H1 (cell line): ENCODE data around the gene TMCC1. TPM values are rescaled to one million over a fixed set of nuclear protein-coding genes. Genes with fewer than 3 reads are reported as not detected.

Source experiments
- CTCF ChIA-PET: fragments of 300-600 bp; sonication (Branson Sonifier 250); formaldehyde crosslinking; loops from one replicate; lab custom pipeline; 2021; ENCODE audit not compliant: partially characterized antibody; lab: Charles Lee
- POLR2A ChIA-PET: fragments of 300-600 bp; sonication (Branson Sonifier 250); formaldehyde crosslinking; loops from one replicate; lab custom pipeline; 2021; ENCODE audit warnings: inconsistent platforms; ENCODE audit not compliant: partially characterized antibody; lab: Charles Lee
- DNase-seq, 2 experiments: peaks; one replicate each; pipeline versions ENCODE4 v3.0.0 to v3.0.0-alpha.2; 2010 to 2022; ENCODE audit warnings: low spot score in 2 of 2, low read depth in 1 of 2, mixed read lengths in 1 of 2
- FAIRE-seq: peaks from 2 replicates; lab custom pipeline; 2011; peaks lifted over from hg19 to GRCh38; lab: Jason Lieb, UNC
- H2AFZ ChIP-seq: 2 replicates; pipeline ENCODE4 v1.8.1; 2012; ENCODE audit warnings: low read length, inconsistent platforms
- H2AK5ac ChIP-seq: 2 replicates; pipeline ENCODE4 v1.6.1; 2013; ENCODE audit warnings: low read depth, low read length
- H2BK120ac ChIP-seq: replicated peaks from 2 replicates; pipeline ENCODE3; 2013; ENCODE audit warnings: low read depth, low read length, inconsistent platforms
- H2BK12ac ChIP-seq: 2 replicates; pipeline ENCODE4 v1.6.1; 2013; ENCODE audit warnings: low read depth, low read length
- H2BK15ac ChIP-seq: 2 replicates; pipeline ENCODE4 v1.6.1; 2013; ENCODE audit warnings: low read length
- H2BK20ac ChIP-seq: 2 replicates; pipeline ENCODE4 v1.6.1; 2013; ENCODE audit warnings: low read length
- H2BK5ac ChIP-seq: 2 replicates; pipeline ENCODE4 v1.6.1; 2013; ENCODE audit warnings: low read depth, low read length
- H3K14ac ChIP-seq: 2 replicates; pipeline ENCODE4 v1.6.1; 2013; ENCODE audit warnings: inconsistent platforms; ENCODE audit not compliant: insufficient read length
- H3K18ac ChIP-seq: 2 replicates; pipeline ENCODE4 v1.6.1; 2013; ENCODE audit warnings: low read length; ENCODE audit errors: extremely low read depth
- H3K23ac ChIP-seq: 2 replicates; pipeline ENCODE4 v1.6.1; 2013; ENCODE audit warnings: inconsistent platforms; ENCODE audit not compliant: insufficient read length
- H3K23me2 ChIP-seq: 2 replicates; pipeline ENCODE4 v1.6.1; 2013; ENCODE audit warnings: low read depth, low read length
- H3K27ac ChIP-seq: 2 replicates; pipeline ENCODE4 v1.6.1; 2011; ENCODE audit warnings: low read depth, low read length, inconsistent platforms
- H3K27me3 ChIP-seq, 4 experiments: replicated peaks in 1 of 4; 1 replicate in 1 of 4; 2 replicates in 3 of 4; pipeline versions ENCODE4 v1.6.1 to v1.8.1; 2011 to 2013; ENCODE audit warnings: low read length in 3 of 4, mild to moderate bottlenecking in 3 of 4, inconsistent platforms in 2 of 4, mixed read lengths in 2 of 4, moderate library complexity in 1 of 4; ENCODE audit not compliant: control insufficient read depth in 3 of 4, insufficient read depth in 3 of 4; ENCODE audit errors: extremely low read depth in 1 of 4
- H3K36me3 ChIP-seq, 4 experiments: 2 replicates each; pipeline versions ENCODE4 v1.6.1 to v1.8.1; 2011 to 2013; ENCODE audit warnings: mild to moderate bottlenecking in 4 of 4, low read length in 3 of 4, moderate library complexity in 2 of 4, control low read depth in 1 of 4, inconsistent platforms in 1 of 4; ENCODE audit not compliant: insufficient read depth in 4 of 4, control insufficient read depth in 2 of 4
- H3K4ac ChIP-seq: replicated peaks from 2 replicates; pipeline ENCODE3; 2013; ENCODE audit warnings: low read length, low read depth, mixed read lengths, inconsistent platforms; ENCODE audit not compliant: insufficient read length
- H3K4me1 ChIP-seq, 4 experiments: replicated peaks in 1 of 4; 1 replicate in 1 of 4; 2 replicates in 3 of 4; pipeline versions ENCODE4 v1.6.1 to v1.8.1; 2011 to 2013; ENCODE audit warnings: low read length in 3 of 4, inconsistent platforms in 2 of 4, mixed read lengths in 1 of 4; ENCODE audit not compliant: insufficient read depth in 4 of 4, control insufficient read depth in 3 of 4
- H3K4me2 ChIP-seq, 2 experiments: 2 replicates each; pipeline versions ENCODE4 v1.6.1 to v1.8.1; 2011 to 2013; ENCODE audit warnings: low read depth in 2 of 2, low read length in 2 of 2, control low read depth in 1 of 2, inconsistent platforms in 1 of 2, mild to moderate bottlenecking in 1 of 2; ENCODE audit not compliant: insufficient read depth in 1 of 2
- H3K4me3 ChIP-seq, 4 experiments: fragments of 200-600, 300-600 bp in 1 of 4; sonication (generic), shearing (Covaris generic), sonication (Bioruptor Twin) in 1 of 4; 2 replicates each; pipeline versions ENCODE4 v1.5.1 to v1.8.1; 2011 to 2016; ENCODE audit warnings: low read length in 4 of 4, low read depth in 3 of 4, control low read depth in 2 of 4, inconsistent platforms in 2 of 4, mild to moderate bottlenecking in 2 of 4, mixed read lengths in 1 of 4, moderate library complexity in 1 of 4; ENCODE audit not compliant: insufficient read depth in 2 of 4; ENCODE audit errors: extremely low read depth in 1 of 4
- H3K56ac ChIP-seq: replicated peaks from 2 replicates; pipeline ENCODE3; 2013; ENCODE audit warnings: low read depth, mild to moderate bottlenecking, mixed read lengths, low read length, inconsistent platforms; ENCODE audit not compliant: insufficient read length
- H3K79me1 ChIP-seq: 2 replicates; pipeline ENCODE4 v1.6.1; 2013; ENCODE audit warnings: low read depth, low read length, control low read depth
- H3K79me2 ChIP-seq, 2 experiments: 2 replicates each; pipeline versions ENCODE4 v1.6.1 to v1.8.1; 2012 to 2013; ENCODE audit warnings: low read length in 2 of 2, mild to moderate bottlenecking in 2 of 2, inconsistent platforms in 1 of 2; ENCODE audit not compliant: insufficient read depth in 2 of 2, control insufficient read depth in 1 of 2
- H3K9ac ChIP-seq, 4 experiments: replicated peaks in 1 of 4; 1 replicate in 1 of 4; 2 replicates in 3 of 4; pipeline versions ENCODE4 v1.6.1 to v1.8.1; 2011 to 2013; ENCODE audit warnings: low read depth in 3 of 4, low read length in 3 of 4, control low read depth in 2 of 4, mild to moderate bottlenecking in 2 of 4, moderate library complexity in 2 of 4, inconsistent platforms in 1 of 4; ENCODE audit errors: extremely low read depth in 1 of 4
- H3K9me3 ChIP-seq, 2 experiments: 2 replicates each; pipeline versions ENCODE4 v1.6.1 to v1.8.1; 2012 to 2013; ENCODE audit warnings: mild to moderate bottlenecking in 2 of 2, moderate library complexity in 2 of 2, control low read depth in 1 of 2, inconsistent platforms in 1 of 2, low read depth in 1 of 2, low read length in 1 of 2, mixed read lengths in 1 of 2; ENCODE audit not compliant: insufficient read depth in 2 of 2
- H4K20me1 ChIP-seq, 2 experiments: replicated peaks in 1 of 2; 2 replicates each; pipeline versions ENCODE3 to v1.8.1; 2011 to 2013; ENCODE audit warnings: inconsistent platforms in 2 of 2, low read length in 2 of 2, mild to moderate bottlenecking in 1 of 2; ENCODE audit not compliant: insufficient read depth in 2 of 2, control insufficient read depth in 1 of 2
- H4K5ac ChIP-seq: 2 replicates; pipeline ENCODE4 v1.6.1; 2013; ENCODE audit warnings: low read length, low read depth, mixed read lengths, inconsistent platforms; ENCODE audit not compliant: insufficient read length
- H4K8ac ChIP-seq: 2 replicates; pipeline ENCODE4 v1.8.0; 2013; ENCODE audit warnings: mild to moderate bottlenecking, moderate library complexity, low read length, inconsistent platforms; ENCODE audit not compliant: insufficient read depth; ENCODE audit errors: extremely low read depth
- H4K91ac ChIP-seq: replicated peaks from 2 replicates; pipeline ENCODE3; 2013; ENCODE audit warnings: low read length, mixed read lengths, inconsistent platforms; ENCODE audit not compliant: insufficient read length
- ASH2L ChIP-seq: fragments of 200-600, 300-600 bp; sonication (generic); IDR thresholded peaks from one replicate; pipeline ENCODE4 v1.7.1; 2017; ENCODE audit warnings: low read length
- ATF3 ChIP-seq: IDR thresholded peaks from 2 replicates; pipeline ENCODE4 v1.6.1; 2011; ENCODE audit warnings: low read depth, mild to moderate bottlenecking, low read length; ENCODE audit not compliant: insufficient read depth
- CBX5 ChIP-seq: fragments of 300-800, 300-1000 bp; sonication (generic); IDR thresholded peaks from 2 replicates; pipeline ENCODE4 v1.7.1; 2016; ENCODE audit warnings: antibody characterized with exemption, low read length, low read depth
- CHD2 ChIP-seq: IDR thresholded peaks from 2 replicates; pipeline ENCODE4 v1.6.1; 2012; ENCODE audit warnings: low read length, improper control_type of control experiment
- GABPA ChIP-seq: IDR thresholded peaks from 2 replicates; pipeline ENCODE4 v1.6.1; 2011; ENCODE audit warnings: mild to moderate bottlenecking, low read length, moderate library complexity, borderline replicate concordance; ENCODE audit not compliant: insufficient read depth
- SP1 ChIP-seq: IDR thresholded peaks from 2 replicates; pipeline ENCODE4 v1.6.1; 2011; ENCODE audit warnings: low read depth, low read length
- SP4 ChIP-seq: IDR thresholded peaks from 2 replicates; pipeline ENCODE4 v1.6.1; 2012; ENCODE audit warnings: low read length, inconsistent platforms
- SRF ChIP-seq: IDR thresholded peaks from 2 replicates; pipeline ENCODE4 v1.6.1; 2011; ENCODE audit warnings: mild to moderate bottlenecking, low read depth, low read length, moderate library complexity
- SUZ12 ChIP-seq: fragments of 200-600 bp; sonication (generic); IDR thresholded peaks from 2 replicates; pipeline ENCODE4 v1.6.1; 2012; ENCODE audit warnings: mild to moderate bottlenecking, inconsistent platforms, low read length, moderate library complexity, mixed read lengths
- YY1 ChIP-seq: IDR thresholded peaks from 2 replicates; pipeline ENCODE4 v1.6.1; 2011; ENCODE audit warnings: low read depth, mild to moderate bottlenecking, low read length
- WGBS, 2 experiments: shearing (Covaris generic) in 1 of 2; methylation state at CpG; one replicate each; pipeline versions ENCODE4 v1.1.6 to v1.1.7; 2013 to 2015; ENCODE audit warnings: low lambda C conversion rate in 2 of 2, mixed read lengths in 2 of 2, inconsistent platforms in 1 of 2, low coverage in 1 of 2, missing lambda C conversion rate in 1 of 2; ENCODE audit not compliant: insufficient replicate concordance in 2 of 2, insufficient coverage in 1 of 2, insufficient read length in 1 of 2; ENCODE audit errors: extremely low coverage in 1 of 2, missing lambda C conversion rate in 1 of 2; 5-methylcytosine and 5-hydroxymethylcytosine counted together
- polyA plus RNA-seq, 7 experiments: library from polyadenylated mRNA; depleted of rRNA in 3 of 7; stranded (reverse) in 5 of 7; unstranded in 2 of 7; fragments of >200 nt in 5 of 7; fragments of 200-250 nt in 2 of 7; gene quantifications; 1 replicate in 5 of 7; 2 replicates in 1 of 7; 4 replicates in 1 of 7; pipeline versions ENCODE4 v1.2.1 to v1.2.3, GENCODE V29; 2011 to 2013; ENCODE audit warnings: missing spikeins in 2 of 7, mixed read lengths in 2 of 7
- total RNA-seq: library from RNA; stranded (reverse); fragmentation: NEBNext Ultra II Directional; extraction: Animal tissue kit (Norgen Biotek cat#: 25700); gene quantifications from 2 replicates; pipeline ENCODE4 v1.2.1, GENCODE V29; 2021
- TF ChIP-seq, protein P1 (sequence below): IDR thresholded peaks from 2 replicates; pipeline ENCODE4 v1.6.1; 2012; ENCODE audit warnings: low read length, inconsistent platforms
- TF ChIP-seq, protein P2 (sequence below): IDR thresholded peaks from 2 replicates; pipeline ENCODE4 v1.6.1; 2011; ENCODE audit warnings: low read length, improper control_type of control experiment

TMCC1 gene
- total and polyA plus RNA-seq, 2 of the 8 experiments (the other 6 are each of a cell fraction or from before 2014, with no cell fraction given): 10.4 to 27.1 TPM

DNA sequence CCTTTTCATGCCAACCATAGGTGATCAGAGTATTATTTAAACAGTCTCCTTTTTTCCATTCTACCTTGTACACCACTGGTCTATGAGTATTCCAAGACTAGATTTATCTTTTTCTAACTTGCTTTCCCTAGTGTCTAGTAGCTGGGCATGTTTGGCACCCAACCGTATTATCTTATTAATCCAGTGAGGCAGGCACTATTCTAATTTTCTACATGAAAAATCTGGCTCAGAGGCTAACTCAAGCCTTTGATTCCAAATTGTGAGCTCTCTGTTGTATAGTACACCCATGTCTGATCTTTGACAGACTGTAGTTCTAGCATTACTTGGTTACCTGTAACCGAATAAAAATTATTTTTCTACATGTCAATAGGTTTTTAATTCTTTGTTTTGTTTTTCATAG lies 210.3 kb downstream of the TMCC1 start:
- no peak overlapping the region for H2BK15ac ChIP-seq
- peaks cover 3% of the 10 kb centered on the region; the same call in 1 of the 2 replicates for H3K23me2 ChIP-seq
- no peak overlapping the region for H2BK120ac ChIP-seq
- H4K91ac ChIP-seq: no peak overlapping the region
- no peak overlapping the region for H3K4me2 ChIP-seq
- no peak overlapping the region for H2BK12ac ChIP-seq
- no peak overlapping the region for H4K5ac ChIP-seq
- H2AK5ac ChIP-seq: no peak overlapping the region
- H3K9me3 ChIP-seq: no peaks in the 10 kb centered on the region
- no peak overlapping the region for H2BK20ac ChIP-seq
- 85% methylated on average over 2 of the region's 2 CpGs; no CpG with 5 or more reads in 1 of the 2 experiments for WGBS, 2 experiments
- H3K27ac ChIP-seq: no peak overlapping the region
- H4K8ac ChIP-seq: no peak overlapping the region
- no peak overlapping the region for H3K18ac ChIP-seq
- H3K56ac ChIP-seq: no peak overlapping the region
- no peak overlapping the region for H3K4me3 ChIP-seq
- ChIA-PET CTCF (no interaction called here), POLR2A (no interaction called here)
- H3K79me1 ChIP-seq: no peaks in the 10 kb centered on the region; the same call in none of the 2 replicates
- no peaks in the 10 kb centered on the region for H4K20me1 ChIP-seq
- FAIRE-seq: no peak
- no peak overlapping the region for H2BK5ac ChIP-seq
- peaks cover 4 to 12% (median 6%) of the 10 kb centered on the region in 4 experiments; a peak in 6 of 7 replicates for H3K4me1 ChIP-seq
- no peak overlapping the region for H2AFZ ChIP-seq
- no peak overlapping the region for H3K23ac ChIP-seq
- peaks cover 0 to 36% of the 10 kb centered on the region in 2 experiments; a peak in 2 of 4 replicates for H3K79me2 ChIP-seq
- no peak overlapping the region for H3K4ac ChIP-seq
- no peak overlapping the region for H3K14ac ChIP-seq
- no peaks in the 10 kb centered on the region for H3K27me3 ChIP-seq
- no peaks in the 10 kb centered on the region for H3K36me3 ChIP-seq
- no peak overlapping the region for H3K9ac ChIP-seq
- no peak for DNase-seq
- no peak for TF ChIP-seq YY1
- TF ChIP-seq SRF: no peak
- no peak for TF ChIP-seq GABPA
- TF ChIP-seq CHD2: no peak
- TF ChIP-seq SP4: no peak
- no peak for TF ChIP-seq SP1
- TF ChIP-seq, protein P1, sequence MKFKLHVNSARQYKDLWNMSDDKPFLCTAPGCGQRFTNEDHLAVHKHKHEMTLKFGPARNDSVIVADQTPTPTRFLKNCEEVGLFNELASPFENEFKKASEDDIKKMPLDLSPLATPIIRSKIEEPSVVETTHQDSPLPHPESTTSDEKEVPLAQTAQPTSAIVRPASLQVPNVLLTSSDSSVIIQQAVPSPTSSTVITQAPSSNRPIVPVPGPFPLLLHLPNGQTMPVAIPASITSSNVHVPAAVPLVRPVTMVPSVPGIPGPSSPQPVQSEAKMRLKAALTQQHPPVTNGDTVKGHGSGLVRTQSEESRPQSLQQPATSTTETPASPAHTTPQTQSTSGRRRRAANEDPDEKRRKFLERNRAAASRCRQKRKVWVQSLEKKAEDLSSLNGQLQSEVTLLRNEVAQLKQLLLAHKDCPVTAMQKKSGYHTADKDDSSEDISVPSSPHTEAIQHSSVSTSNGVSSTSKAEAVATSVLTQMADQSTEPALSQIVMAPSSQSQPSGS: no peak
- no peak for TF ChIP-seq ATF3
- no peak for TF ChIP-seq SUZ12
- TF ChIP-seq CBX5: no peak
- no peak for TF ChIP-seq ASH2L
- TF ChIP-seq, protein P2, sequence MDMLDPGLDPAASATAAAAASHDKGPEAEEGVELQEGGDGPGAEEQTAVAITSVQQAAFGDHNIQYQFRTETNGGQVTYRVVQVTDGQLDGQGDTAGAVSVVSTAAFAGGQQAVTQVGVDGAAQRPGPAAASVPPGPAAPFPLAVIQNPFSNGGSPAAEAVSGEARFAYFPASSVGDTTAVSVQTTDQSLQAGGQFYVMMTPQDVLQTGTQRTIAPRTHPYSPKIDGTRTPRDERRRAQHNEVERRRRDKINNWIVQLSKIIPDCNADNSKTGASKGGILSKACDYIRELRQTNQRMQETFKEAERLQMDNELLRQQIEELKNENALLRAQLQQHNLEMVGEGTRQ: no peak
